H9 (cell line): ENCODE results near the gene SIT1. TPM values are rescaled to one million over a fixed set of nuclear protein-coding genes. Genes with fewer than 3 reads are reported as not detected.

Source experiments
- DNase-seq: peaks from one replicate; pipeline ENCODE4 v3.0.0-alpha.2; 2017
- H2AFZ ChIP-seq: one replicate; pipeline ENCODE4 v1.6.1; 2013; ENCODE audit warnings: mild to moderate bottlenecking, low read length, control low read depth, moderate library complexity
- H2AK5ac ChIP-seq: 2 replicates; pipeline ENCODE4 v1.6.1; 2013; ENCODE audit warnings: low read length, control low read depth, mixed read lengths; ENCODE audit not compliant: insufficient read length
- H2BK120ac ChIP-seq: one replicate; pipeline ENCODE4 v1.6.1; 2013; ENCODE audit warnings: low read depth, mild to moderate bottlenecking, low read length, control low read depth, inconsistent platforms; ENCODE audit not compliant: poor library complexity, severe bottlenecking
- H2BK12ac ChIP-seq: 2 replicates; pipeline ENCODE4 v1.6.1; 2013; ENCODE audit warnings: low read length, control low read depth, mixed read lengths, low read depth; ENCODE audit not compliant: insufficient read length
- H2BK15ac ChIP-seq: 2 replicates; pipeline ENCODE4 v1.6.1; 2013; ENCODE audit warnings: low read depth, low read length, control low read depth
- H2BK20ac ChIP-seq: one replicate; pipeline ENCODE4 v1.6.1; 2013; ENCODE audit warnings: low read depth, mild to moderate bottlenecking, low read length, control low read depth, inconsistent platforms; ENCODE audit not compliant: poor library complexity, severe bottlenecking
- H2BK5ac ChIP-seq: 2 replicates; pipeline ENCODE4 v1.6.1; 2013; ENCODE audit warnings: low read length, control low read depth, mixed read lengths; ENCODE audit not compliant: insufficient read length
- H3K14ac ChIP-seq: 2 replicates; pipeline ENCODE4 v1.6.1; 2013; ENCODE audit warnings: low read length, control low read depth; ENCODE audit not compliant: insufficient read depth
- H3K18ac ChIP-seq: 2 replicates; pipeline ENCODE4 v1.6.1; 2013; ENCODE audit warnings: low read depth, mild to moderate bottlenecking, mixed read lengths, low read length, control low read depth; ENCODE audit not compliant: insufficient read length
- H3K23ac ChIP-seq: 2 replicates; pipeline ENCODE4 v1.6.1; 2013; ENCODE audit warnings: low read length, control low read depth, mixed read lengths, low read depth; ENCODE audit not compliant: insufficient read length
- H3K23me2 ChIP-seq: 2 replicates; pipeline ENCODE4 v1.6.1; 2013; ENCODE audit warnings: low read depth, mild to moderate bottlenecking, mixed read lengths, low read length, control low read depth; ENCODE audit not compliant: insufficient read length, poor library complexity, severe bottlenecking
- H3K27ac ChIP-seq: 2 replicates; pipeline ENCODE4 v1.5.1; 2013; ENCODE audit warnings: low read length, control low read depth, mixed read lengths, low read depth; ENCODE audit not compliant: insufficient read length
- H3K27me3 ChIP-seq: 2 replicates; pipeline ENCODE4 v1.6.1; 2013; ENCODE audit warnings: low read length, control low read depth, inconsistent platforms; ENCODE audit not compliant: insufficient read depth
- H3K4ac ChIP-seq: 2 replicates; pipeline ENCODE4 v1.6.1; 2013; ENCODE audit warnings: low read depth, mild to moderate bottlenecking, control low read depth, inconsistent platforms, low read length, moderate library complexity
- H3K4me1 ChIP-seq: 2 replicates; pipeline ENCODE4 v1.6.1; 2013; ENCODE audit warnings: low read length, control low read depth, inconsistent platforms; ENCODE audit not compliant: insufficient read depth
- H3K4me2 ChIP-seq: 2 replicates; pipeline ENCODE4 v1.6.1; 2013; ENCODE audit warnings: low read length, control low read depth, mixed read lengths; ENCODE audit not compliant: insufficient read length, insufficient read depth
- H3K56ac ChIP-seq: 2 replicates; pipeline ENCODE4 v1.6.1; 2013; ENCODE audit warnings: low read depth, mild to moderate bottlenecking, mixed read lengths, low read length, control low read depth; ENCODE audit not compliant: insufficient read length
- H3K79me1 ChIP-seq: 2 replicates; pipeline ENCODE4 v1.6.1; 2013; ENCODE audit warnings: low read depth, mild to moderate bottlenecking, moderate library complexity, low read length, control low read depth, inconsistent platforms; ENCODE audit not compliant: insufficient read depth, poor library complexity, severe bottlenecking
- H3K79me2 ChIP-seq: 2 replicates; pipeline ENCODE4 v1.6.1; 2013; ENCODE audit warnings: low read length, control low read depth, inconsistent platforms; ENCODE audit not compliant: insufficient read depth
- H3K9ac ChIP-seq: 2 replicates; pipeline ENCODE4 v1.6.1; 2013; ENCODE audit warnings: low read length, control low read depth, mixed read lengths; ENCODE audit not compliant: insufficient read length; ENCODE audit errors: extremely low read depth
- H3K9me3 ChIP-seq: one replicate; pipeline ENCODE4 v1.6.1; 2013; ENCODE audit warnings: low read depth, low read length, inconsistent platforms; ENCODE audit not compliant: control insufficient read depth
- H3T11ph ChIP-seq: one replicate; pipeline ENCODE4 v1.6.1; 2013; ENCODE audit warnings: mild to moderate bottlenecking, low read length, control low read depth, inconsistent platforms
- H4K20me1 ChIP-seq: one replicate; pipeline ENCODE4 v1.6.1; 2013; ENCODE audit not compliant: control insufficient read depth, insufficient read length, insufficient read depth
- H4K5ac ChIP-seq: 2 replicates; pipeline ENCODE4 v1.6.1; 2013; ENCODE audit warnings: low read depth, mild to moderate bottlenecking, mixed read lengths, low read length, control low read depth; ENCODE audit not compliant: insufficient read length
- H4K8ac ChIP-seq: replicated peaks from 2 replicates; pipeline ENCODE4 v1.6.1; 2013; ENCODE audit warnings: low read length, control low read depth, mixed read lengths, low read depth; ENCODE audit not compliant: insufficient read length
- H4K91ac ChIP-seq: 2 replicates; pipeline ENCODE4 v1.6.1; 2013; ENCODE audit warnings: low read depth, mild to moderate bottlenecking, moderate library complexity, mixed read lengths, low read length, control low read depth; ENCODE audit not compliant: insufficient read length
- H3K27ac Mint-ChIP-seq, 3 experiments: 2 replicates in 2 of 3; 3 replicates in 1 of 3; pipeline ENCODE4 v1.8.0; 2020 to 2021; ENCODE audit warnings: mixed read lengths in 3 of 3, mild to moderate bottlenecking in 1 of 3, moderate library complexity in 1 of 3
- H3K27me3 Mint-ChIP-seq: 2 replicates; pipeline ENCODE4 v1.8.0; 2021; ENCODE audit warnings: low read depth, mild to moderate bottlenecking, moderate library complexity, mixed read lengths
- H3K36me3 Mint-ChIP-seq, 3 experiments: 2 replicates in 2 of 3; 3 replicates in 1 of 3; pipeline ENCODE4 v1.8.0; 2020 to 2021; ENCODE audit warnings: low read depth in 3 of 3, mixed read lengths in 3 of 3; ENCODE audit not compliant: insufficient read depth in 1 of 3
- H3K4me1 Mint-ChIP-seq, 2 experiments: 2 replicates each; pipeline ENCODE4 v1.8.0; 2020; ENCODE audit warnings: mixed read lengths in 2 of 2
- H3K4me3 Mint-ChIP-seq, 2 experiments: 2 replicates in 1 of 2; 3 replicates in 1 of 2; pipeline ENCODE4 v1.8.0; 2020 to 2021; ENCODE audit warnings: mild to moderate bottlenecking in 2 of 2, mixed read lengths in 2 of 2, moderate library complexity in 1 of 2
- H3K9me3 Mint-ChIP-seq, 2 experiments: 2 replicates in 1 of 2; 3 replicates in 1 of 2; pipeline ENCODE4 v1.8.0; 2020; ENCODE audit warnings: mild to moderate bottlenecking in 2 of 2, mixed read lengths in 2 of 2, moderate library complexity in 1 of 2
- WGBS: extraction: QIAGEN DNeasy Blood & Tissue Kit; methylation state at CpG from one replicate; pipeline ENCODE4 v1.1.7; 2013; ENCODE audit warnings: missing lambda C conversion rate, low lambda C conversion rate, mixed read lengths; ENCODE audit not compliant: insufficient read length; ENCODE audit errors: extremely low coverage; 5-methylcytosine and 5-hydroxymethylcytosine counted together
- total RNA-seq: library from RNA; stranded (reverse); gene quantifications from 2 replicates; pipeline ENCODE4 v1.2.1, GENCODE V29; 2021
- TF ChIP-seq, protein P1 (sequence below): fragments of 200-600 bp; sonication (generic); conservative IDR thresholded peaks from 3 replicates; pipeline ENCODE4 v1.8.0; 2021; ENCODE audit warnings: antibody characterized with exemption, mild to moderate bottlenecking

The SIT1 gene
- total RNA-seq, 1 experiment from 2014 or later, result 1.6 TPM

DNA sequence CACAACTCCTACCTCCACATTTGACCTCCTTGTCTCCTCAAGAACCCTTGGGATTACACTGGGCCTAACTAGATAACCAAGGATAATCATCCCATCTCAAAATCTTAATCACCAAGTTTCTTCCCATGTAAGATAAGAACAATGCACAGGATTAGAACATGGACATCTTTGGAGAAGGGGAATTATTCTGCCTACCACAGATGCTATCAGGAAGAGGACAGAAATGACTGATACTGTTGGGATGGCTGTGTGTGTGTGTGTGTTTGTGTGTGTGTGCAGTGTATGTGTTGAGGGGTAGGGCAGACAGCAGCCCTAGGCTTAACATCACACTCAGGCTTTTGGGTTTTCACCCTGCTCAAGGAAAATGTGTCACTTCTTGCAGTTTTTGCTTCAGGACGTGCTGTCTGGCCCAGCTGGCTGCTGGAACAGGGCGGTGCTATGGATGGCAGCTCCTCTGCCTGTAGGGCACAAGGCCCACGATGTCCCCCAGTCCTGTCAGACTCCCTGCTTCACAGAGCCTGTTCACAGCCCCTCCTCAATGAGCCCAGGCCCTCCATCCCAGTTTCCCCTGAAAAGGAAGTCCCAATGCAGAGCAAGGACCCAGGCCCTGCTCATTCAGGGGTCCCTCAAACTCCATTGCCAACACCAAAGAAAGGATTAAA is 30.7 kb upstream of the SIT1 start:
- Histone ChIP-seq H2AFZ (no peak overlapping the region), H2BK15ac (no peak overlapping the region), H3T11ph (no peak overlapping the region), H3K18ac (no peak overlapping the region), H4K91ac (no peak overlapping the region), H3K9me3 (no peaks in the 10 kb centered on the region), H2BK12ac (no peak overlapping the region), H2BK5ac (no peak overlapping the region), H4K5ac (no peak overlapping the region), H3K27ac (no peak overlapping the region), H3K9ac (no peak overlapping the region), H3K23ac (no peak overlapping the region), H4K8ac (no peak overlapping the region), H3K4me2 (no peak overlapping the region), H3K56ac (no peak overlapping the region), H3K79me1 (no peaks in the 10 kb centered on the region), H4K20me1 (no peaks in the 10 kb centered on the region), H3K4ac (no peak overlapping the region), H2AK5ac (no peak overlapping the region), H3K27me3 (no peaks in the 10 kb centered on the region; the same call in 1 of the 2 replicates), H2BK120ac (no peak overlapping the region), H3K23me2 (no peaks in the 10 kb centered on the region), H2BK20ac (no peak overlapping the region), H3K14ac (no peak overlapping the region), H3K79me2 (no peaks in the 10 kb centered on the region), H3K4me1 (no peaks in the 10 kb centered on the region; the same call in none of the 2 replicates)
- no peak overlapping the region for H3K4me3 Mint-ChIP-seq
- H3K9me3 Mint-ChIP-seq, result no peaks in the 10 kb centered on the region
- TF ChIP-seq, protein P1, sequence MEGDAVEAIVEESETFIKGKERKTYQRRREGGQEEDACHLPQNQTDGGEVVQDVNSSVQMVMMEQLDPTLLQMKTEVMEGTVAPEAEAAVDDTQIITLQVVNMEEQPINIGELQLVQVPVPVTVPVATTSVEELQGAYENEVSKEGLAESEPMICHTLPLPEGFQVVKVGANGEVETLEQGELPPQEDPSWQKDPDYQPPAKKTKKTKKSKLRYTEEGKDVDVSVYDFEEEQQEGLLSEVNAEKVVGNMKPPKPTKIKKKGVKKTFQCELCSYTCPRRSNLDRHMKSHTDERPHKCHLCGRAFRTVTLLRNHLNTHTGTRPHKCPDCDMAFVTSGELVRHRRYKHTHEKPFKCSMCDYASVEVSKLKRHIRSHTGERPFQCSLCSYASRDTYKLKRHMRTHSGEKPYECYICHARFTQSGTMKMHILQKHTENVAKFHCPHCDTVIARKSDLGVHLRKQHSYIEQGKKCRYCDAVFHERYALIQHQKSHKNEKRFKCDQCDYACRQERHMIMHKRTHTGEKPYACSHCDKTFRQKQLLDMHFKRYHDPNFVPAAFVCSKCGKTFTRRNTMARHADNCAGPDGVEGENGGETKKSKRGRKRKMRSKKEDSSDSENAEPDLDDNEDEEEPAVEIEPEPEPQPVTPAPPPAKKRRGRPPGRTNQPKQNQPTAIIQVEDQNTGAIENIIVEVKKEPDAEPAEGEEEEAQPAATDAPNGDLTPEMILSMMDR, result no peak
- H3K27ac Mint-ChIP-seq, result peak overlapping the region in 1 of 3 experiments; percentile 75; a peak in 3 of 7 replicates
- H3K27me3 Mint-ChIP-seq, result peaks cover 12% of the 10 kb centered on the region
- peaks cover 35 to 47% (median 46%) of the 10 kb centered on the region in 3 experiments; a peak in 6 of 7 replicates for H3K36me3 Mint-ChIP-seq
- DNase-seq, result no peak
- peaks cover 19 to 23% of the 10 kb centered on the region in 2 experiments for H3K4me1 Mint-ChIP-seq
- no CpG with 5 or more reads among the region's 3 CpGs for WGBS
